Retina (tissue), 1 donor: ENCODE measurements around the gene MT1M.
"Not testable (repeated sequence)": the region's sequence is repeated elsewhere in the genome, so short reads cannot be mapped to it uniquely, and the experiment has no call there.

Experiments used
- DNase-seq: peaks from one replicate; pipeline ENCODE4 v3.0.0-alpha.2; 2016

The MT1M gene

GRCh38 chr16:56652600-56652999 lies 20.1 kb downstream of the MT1M start:
- DNase-seq: no peak

- no peak for DNase-seq
Measured at GRCh38 chr16:56653218-56653617, 20.8 kb downstream of the MT1M start.

- peak; percentile 85 for DNase-seq
Measured at GRCh38 chr16:56657555-56658326, 25.3 kb downstream of the MT1M start, which contains the start of gene MT1F. Gene MT1F, plus strand, starts transcription at chr16:56657959. Its CDS starts 100 bp downstream, at chr16:56658059.

- DNase-seq: no peak
Measured at GRCh38 chr16:56658327-56658875, 25.9 kb downstream of the MT1M start.

GRCh38 chr16:56662357-56663354 lies 30.2 kb downstream of the MT1M start:
- DNase-seq: peak; percentile 63

- DNase-seq: no peak
Measured at GRCh38 chr16:56664506-56664905, 32.0 kb downstream of the MT1M start.

GRCh38 chr16:56665286-56666261 lies 33.1 kb downstream of the MT1M start:
- not testable (repeated sequence) for DNase-seq

GRCh38 chr16:56667581-56668571 lies 35.4 kb downstream of the MT1M start, which contains the start of gene MT1G:
Gene MT1G, minus strand, starts transcription at chr16:56668065. Its CDS starts 72 bp downstream, at chr16:56667993.
- DNase-seq: no peak

GRCh38 chr16:56669005-56669839 lies 36.8 kb downstream of the MT1M start, which contains the start of gene MT1H:
Gene MT1H, plus strand, starts transcription at chr16:56669814. Its CDS starts 71 bp downstream, at chr16:56669885.
- no peak for DNase-seq

- DNase-seq: no peak
Measured at GRCh38 chr16:56669840-56670619, 37.6 kb downstream of the MT1M start.

GRCh38 chr16:56670620-56670934 lies 38.1 kb downstream of the MT1M start:
- no peak for DNase-seq

- not testable (repeated sequence) for DNase-seq
Measured at GRCh38 chr16:56671691-56672090, 39.2 kb downstream of the MT1M start.

- DNase-seq: not testable (repeated sequence)
Measured at GRCh38 chr16:56672171-56672570, 39.7 kb downstream of the MT1M start.

GRCh38 chr16:56672761-56673536 lies 40.5 kb downstream of the MT1M start:
- DNase-seq: no peak

- no peak for DNase-seq
Measured at GRCh38 chr16:56673921-56674320, 41.5 kb downstream of the MT1M start.

GRCh38 chr16:56674570-56674969 lies 42.1 kb downstream of the MT1M start:
- DNase-seq: not testable (repeated sequence)

GRCh38 chr16:56675685-56676210 lies 43.3 kb downstream of the MT1M start:
- no peak for DNase-seq

- no peak for DNase-seq
Measured at GRCh38 chr16:56677474-56677873, 45.0 kb downstream of the MT1M start.
